Ecto neural progenitor cell (in vitro differentiated cells): ENCODE results near the gene B3GALT6.
"Not testable (repeated sequence)": the region's sequence is repeated elsewhere in the genome, so short reads cannot be mapped to it uniquely, and the experiment has no call there.

Experiments
- DNase-seq: peaks from one replicate; pipeline ENCODE4 v3.0.0-alpha.2; 2018; ENCODE audit warnings: low spot score

Gene B3GALT6

DNA sequence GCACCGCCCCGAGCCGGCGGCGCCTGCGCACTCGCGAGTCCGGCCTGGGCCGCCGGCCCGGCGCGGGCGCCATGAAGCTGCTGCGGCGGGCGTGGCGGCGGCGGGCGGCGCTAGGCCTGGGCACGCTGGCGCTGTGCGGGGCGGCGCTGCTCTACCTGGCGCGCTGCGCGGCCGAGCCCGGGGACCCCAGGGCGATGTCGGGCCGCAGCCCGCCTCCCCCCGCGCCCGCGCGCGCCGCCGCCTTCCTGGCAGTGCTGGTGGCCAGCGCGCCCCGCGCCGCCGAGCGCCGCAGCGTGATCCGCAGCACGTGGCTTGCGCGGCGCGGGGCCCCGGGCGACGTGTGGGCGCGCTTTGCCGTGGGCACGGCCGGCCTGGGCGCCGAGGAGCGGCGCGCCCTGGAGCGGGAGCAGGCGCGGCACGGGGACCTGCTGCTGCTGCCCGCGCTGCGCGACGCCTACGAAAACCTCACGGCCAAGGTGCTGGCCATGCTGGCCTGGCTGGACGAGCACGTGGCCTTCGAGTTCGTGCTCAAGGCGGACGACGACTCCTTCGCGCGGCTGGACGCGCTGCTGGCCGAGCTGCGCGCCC, at the start of gene B3GALT6:
Gene B3GALT6, plus strand, starts transcription at position 30 of the 588 bp plus-strand sequence. Its CDS starts 42 bp downstream, at position 72.
- no peak for DNase-seq

DNA sequence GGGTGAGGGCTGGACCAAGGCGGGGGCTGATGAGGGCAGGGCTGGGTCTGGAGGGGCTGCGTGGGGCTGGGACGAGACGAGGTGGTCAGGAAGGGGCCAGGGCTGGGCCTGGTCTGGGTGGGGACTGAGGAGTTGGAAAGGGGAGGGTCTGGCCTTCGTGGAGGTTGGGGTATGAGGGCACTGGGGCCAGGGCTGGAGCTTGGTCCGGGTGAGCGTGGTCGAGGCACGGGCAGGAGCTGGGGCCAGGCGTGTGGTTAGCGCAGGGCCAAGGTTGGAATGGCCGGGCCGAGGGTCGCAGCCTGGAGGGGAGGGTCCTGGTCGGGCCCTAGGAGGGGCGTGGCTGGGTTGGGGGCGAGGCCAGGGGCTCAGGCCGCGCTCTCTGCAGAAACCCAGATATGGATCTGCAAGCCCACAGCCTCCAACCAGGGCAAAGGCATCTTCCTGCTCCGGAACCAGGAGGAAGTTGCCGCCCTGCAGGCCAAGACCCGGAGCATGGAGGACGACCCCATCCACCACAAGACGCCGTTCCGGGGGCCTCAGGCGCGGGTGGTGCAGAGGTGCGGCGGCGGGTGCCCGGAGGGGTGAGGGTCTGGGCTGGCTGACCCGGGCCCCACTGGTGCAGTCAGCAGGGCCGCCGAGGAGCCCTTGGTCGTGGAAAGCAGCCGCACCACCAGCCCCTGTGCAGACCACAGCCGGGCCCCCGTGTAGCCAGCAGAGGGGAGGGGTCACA, 49.4 kb upstream of the B3GALT6 start:
- no peak for DNase-seq

DNA sequence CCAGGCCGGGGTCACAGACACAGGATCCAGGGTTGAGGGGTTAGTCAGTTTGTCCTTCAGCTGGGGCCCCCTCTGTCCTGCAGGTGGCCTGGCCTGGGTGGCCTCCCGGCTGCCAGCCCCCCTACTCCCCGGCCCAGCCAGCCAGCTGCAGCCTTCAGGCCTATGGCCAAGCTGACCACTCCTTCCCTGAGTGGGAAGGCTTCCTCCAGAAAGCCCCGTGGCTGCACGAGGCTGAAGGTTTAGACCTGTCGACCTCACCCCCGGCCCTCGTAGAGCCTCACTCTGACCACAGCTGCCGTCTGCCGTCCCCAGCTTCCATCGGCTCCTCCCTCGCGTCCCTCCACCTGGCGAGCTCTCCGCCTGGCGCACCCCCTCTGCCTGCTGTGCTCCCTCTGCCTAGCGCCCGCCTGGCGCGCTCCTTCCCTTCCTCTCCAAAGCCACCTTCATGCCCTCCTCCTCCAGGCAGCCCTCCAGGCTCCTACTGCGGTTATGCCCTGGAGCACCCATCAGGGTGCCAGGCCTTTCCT, 48.8 kb upstream of the B3GALT6 start:
- DNase-seq, result no peak

DNA sequence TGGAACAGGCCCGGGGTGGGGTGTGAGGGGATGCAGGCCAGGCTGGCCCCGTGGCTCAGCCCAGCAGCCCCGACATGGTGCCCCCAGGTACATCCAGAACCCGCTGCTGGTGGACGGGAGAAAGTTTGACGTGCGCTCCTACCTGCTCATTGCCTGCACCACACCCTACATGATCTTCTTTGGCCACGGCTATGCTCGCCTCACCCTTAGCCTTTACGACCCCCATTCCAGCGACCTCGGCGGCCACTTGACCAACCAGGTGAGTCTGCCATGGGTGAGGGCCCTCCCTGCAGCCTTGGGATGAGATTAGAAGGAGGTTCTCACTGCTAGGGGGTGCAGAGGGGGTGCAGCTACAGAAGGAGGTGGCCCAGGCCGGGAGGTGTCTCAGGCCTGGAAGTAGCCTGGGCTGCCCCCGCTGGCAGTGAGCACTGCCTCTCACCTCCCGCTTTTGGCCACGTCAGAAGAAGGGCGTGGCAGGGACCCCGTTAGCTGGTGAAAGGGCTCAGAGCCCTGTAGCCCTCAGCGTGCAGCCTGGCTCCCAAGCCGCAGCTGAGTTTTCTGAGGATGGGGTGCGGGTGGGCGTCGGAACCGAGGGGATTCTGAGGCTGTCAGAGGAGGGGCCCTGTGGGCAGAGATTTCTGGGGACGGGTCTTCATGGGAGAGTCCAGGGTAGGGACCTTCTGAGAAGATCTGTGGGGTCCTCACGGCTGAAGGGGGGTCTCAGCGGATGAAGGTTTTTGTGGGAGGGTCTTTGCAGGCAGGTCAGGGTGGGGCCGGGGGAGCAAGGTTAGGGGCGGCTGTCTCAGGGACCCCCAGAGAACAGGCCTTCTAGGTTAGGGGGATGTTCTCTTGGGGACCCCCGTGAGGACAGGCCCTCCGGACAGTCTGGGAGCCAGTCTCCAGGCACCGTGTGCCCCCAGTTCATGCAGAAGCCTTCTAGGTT, 47.9 kb upstream of the B3GALT6 start:
- no peak for DNase-seq

DNA sequence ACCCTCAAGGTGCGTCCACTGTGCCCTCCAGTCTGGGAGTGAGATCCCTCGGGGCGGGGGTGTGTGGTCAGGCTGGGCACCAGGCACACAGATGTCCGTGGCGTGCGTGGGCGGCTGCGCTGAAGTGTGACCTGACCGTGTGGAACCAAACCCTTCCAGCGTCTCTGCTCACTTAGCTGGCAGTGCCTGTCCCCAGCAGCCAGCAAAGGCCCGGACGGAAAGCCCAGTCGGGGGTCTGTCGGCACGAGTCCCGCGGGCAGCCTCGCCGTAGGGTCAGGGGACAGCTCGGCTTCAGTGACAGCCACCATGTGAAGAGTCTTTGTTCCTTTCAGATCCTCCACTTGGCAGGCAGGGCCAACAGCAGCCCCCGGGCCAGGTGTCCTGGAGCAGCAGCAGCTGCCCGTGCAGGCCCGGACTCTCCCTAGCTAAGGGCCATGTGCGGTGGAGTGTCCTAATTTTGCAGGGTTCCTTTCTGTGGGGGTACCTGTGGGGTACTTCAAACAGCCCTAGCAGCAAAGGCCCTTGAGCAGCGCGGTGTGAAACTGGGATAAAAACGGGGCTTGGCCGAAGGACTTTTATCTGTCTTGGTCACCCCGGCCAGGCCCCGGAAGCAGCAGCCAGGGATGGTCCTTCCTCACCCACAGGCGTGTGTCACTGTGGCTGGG, 46.8 kb upstream of the B3GALT6 start:
- no peak for DNase-seq

DNA sequence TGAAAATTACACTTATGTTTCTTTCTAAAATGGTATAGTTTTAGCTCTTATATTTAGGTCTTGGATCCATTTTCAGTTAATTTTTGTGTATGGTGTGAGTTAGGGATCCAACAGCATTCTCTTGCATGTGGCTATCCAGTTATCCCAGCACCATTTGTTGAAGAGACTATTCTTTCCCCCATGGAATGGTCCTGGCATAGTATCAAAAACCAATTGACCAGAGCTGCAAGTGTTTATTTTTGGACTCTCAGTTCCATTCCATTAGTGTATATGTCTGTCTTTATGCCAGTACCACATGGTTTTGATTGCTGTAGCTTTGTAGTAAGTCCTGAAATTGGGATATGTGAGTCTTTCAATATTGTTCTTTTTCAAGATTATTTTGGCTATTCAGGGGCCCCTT, 44.1 kb upstream of the B3GALT6 start:
- DNase-seq, result no peak

DNA sequence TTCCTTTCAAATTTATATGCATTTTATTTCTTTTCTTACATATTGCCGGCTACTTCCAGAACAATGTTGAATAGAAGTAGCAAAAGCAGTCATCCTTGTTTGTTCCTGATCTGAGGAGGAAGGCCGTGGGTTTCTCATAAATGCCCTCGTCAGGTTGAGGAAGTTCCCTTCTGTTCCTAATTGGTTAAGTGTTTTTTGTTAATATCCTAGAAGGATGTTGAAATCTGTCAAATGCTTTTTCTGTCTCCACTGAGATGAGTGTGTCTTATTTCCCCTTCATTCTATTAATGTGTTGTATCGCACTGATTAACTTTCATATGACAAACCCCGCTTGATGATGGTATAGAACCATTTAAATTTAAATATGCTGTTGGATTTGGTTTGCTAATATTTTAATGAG, 42.9 kb upstream of the B3GALT6 start:
- DNase-seq, result no peak

DNA sequence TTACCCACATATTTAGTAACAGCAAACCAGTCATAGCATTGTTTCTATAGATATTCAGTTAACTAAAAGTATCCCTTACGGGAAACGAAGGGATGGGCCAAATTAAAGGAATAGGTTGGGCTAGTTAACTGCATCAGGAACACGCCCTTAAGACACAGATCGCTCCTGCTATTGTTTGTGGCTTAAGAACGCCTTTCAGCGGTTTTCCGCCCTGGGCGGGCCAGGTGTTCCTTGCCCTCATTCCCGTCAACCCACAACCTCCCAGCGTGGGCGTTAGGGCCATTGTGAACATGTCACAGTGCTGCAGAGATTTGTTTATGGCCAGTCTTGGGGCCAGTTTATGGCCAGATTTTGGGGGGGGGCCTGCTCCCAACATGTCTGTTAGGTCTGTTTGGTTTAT, 40.3 kb upstream of the B3GALT6 start:
- DNase-seq, result no peak

DNA sequence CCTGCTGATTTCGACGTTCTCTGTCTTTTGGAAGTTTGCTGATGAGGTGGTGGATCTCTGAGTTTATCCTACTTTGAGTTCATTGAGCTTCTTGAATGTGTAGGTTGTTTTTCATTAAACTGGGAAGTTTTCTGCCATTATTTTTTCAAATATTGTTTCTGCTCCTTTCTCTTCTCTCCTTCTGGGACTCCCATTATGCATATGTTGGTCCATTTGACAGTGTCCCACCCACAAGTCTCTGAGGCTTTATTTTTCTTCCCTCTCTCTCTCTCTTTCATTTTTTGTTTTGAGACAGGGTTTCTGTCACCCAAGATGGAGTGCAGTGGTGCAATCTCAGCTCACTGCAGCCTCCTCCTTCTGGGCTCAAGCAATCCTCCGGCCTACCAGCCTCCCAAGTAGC, 37.3 kb upstream of the B3GALT6 start:
- DNase-seq, result no peak

DNA sequence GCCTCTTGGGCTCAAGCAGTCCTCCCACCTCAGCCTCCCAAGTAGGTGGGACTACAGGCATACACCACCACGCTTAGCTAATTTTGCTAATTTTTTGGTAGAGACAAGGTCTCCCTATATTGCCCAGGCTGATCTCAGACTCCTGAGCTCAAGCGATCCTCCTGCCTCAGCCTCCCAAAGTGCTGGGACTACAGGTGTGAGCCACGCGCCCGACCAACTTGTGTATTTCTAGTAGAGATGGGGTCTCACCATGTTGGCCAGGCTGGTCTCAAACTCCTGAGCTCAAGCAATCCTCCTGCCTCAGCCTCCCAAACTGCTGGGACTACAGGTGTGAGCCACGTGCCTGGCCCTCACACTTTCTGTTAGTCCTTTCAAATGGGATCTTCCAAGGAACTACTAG, 36.3 kb upstream of the B3GALT6 start:
- not testable (repeated sequence) for DNase-seq

DNA sequence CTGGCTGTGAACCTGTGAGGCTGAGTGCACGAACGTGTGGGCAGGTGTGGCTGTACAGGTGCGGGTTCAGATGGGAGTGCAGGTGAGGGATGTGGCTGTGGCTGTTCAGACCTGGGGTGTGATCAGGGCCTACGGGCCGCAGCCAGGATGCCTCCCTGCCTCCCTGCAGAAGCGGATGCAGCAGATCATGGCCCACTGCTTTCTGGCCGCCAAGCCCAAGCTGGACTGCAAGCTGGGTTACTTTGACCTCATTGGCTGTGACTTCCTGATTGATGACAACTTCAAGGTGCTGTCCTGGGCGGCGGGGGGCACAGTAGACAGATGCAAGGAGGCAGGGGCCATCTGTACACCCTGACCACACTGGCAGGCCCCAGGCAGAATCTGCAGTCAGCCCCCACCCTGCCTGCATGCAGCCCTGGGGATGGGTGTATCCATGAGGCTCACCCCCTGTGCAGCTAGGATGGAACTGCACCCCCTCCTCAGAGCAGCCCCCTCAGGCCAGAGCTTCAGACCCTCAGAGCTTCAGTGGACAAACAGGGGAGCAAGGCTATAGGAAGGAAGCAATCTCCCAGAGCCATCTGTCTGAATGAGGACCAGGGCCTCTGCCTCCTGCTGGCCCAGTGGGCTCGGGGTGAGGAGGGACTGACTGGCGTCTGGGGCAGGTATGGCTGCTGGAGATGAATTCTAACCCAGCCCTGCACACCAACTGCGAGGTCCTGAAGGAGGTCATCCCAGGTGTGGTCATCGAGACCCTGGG, 35.4 kb upstream of the B3GALT6 start:
- no peak for DNase-seq

DNA sequence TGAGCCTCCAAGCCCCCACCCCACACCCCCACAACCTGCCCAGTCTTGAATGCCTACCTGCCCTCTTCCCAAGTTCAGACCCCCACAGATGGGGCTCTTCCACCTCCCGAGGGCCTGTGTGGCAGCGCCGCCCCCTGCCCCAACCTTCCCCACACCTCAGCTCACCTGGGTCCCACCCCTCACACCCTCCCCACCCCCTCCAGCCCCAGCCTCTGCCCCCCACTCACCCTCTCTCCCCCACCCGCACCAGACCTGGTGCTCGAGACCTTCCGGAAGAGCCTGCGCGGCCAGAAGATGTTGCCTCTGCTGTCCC, 34.9 kb upstream of the B3GALT6 start:
- DNase-seq, result no peak

DNA sequence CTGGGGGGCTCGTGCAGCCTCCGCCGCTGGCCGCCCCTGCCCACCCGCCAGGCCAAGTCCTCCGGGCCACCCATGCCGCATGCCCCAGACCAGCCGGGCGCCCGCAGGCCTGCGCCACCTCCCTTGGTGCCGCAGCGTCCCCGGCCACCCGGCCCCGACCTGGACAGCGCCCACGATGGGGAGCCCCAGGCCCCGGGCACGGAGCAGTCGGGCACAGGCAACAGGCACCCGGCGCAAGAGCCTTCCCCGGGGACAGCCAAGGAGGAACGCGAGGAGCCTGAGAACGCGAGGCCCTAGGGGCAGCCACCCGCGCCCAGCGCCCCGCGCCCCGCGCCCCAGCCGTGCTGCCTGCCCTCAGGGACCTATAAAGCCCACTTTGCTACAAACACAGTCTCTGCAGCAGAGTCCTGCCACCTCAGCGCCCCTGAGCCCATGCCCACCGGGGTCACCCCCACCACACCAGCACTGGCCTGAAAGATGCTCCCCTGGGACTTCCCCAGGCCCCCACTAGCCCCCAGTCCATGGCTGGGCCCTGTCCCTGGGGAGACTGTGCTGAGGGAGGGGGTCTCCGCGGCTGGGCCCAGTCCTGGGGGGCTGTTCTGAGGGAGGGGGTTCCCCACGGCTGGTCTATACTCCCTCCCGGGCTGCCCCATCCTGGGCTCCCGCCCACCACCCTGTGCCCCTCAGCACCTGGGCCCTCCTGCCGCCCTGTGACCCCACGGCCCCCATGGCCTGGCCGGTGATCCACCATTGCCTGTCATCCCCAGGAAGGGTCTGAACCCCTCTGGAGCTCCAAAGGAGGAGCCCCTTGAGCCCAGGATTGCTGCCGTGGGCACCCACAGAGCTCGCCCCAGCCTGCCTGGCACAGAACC, 34.2 kb upstream of the B3GALT6 start:
- no peak for DNase-seq

DNA sequence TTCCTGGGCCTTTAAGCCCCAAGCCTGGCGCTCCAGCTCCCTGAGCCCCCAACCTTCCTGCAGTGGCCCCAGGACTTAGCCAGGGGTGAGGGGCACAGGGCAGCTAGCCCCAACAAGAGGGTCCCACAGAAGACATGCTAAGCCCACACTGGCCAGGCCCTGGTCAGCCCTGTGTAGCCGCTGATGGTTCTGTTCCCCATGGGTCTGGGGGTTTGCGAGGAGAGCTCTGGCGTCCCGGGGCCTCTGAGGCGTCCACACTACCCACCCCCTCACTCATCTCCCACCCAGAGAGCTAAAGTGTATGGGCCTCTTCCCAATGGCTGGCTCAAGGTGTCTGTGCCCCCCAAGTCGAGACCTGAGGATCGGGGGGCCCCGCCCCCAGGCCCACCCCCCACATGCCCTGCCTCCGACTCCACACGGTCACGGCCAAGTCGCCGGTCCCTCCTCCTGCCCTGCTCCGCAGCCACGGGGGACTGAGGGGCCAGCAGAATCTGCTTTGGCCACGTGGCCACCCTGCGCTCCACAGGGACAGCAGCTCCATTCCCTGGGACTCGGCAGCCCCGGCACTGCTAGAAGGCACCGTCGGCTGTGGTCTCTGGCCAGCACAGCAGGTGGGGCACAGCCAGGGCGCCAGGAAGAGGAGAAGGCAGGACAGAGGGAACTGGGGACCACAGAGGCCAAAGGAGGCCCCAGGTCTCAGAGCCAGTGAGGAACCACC, 33.5 kb upstream of the B3GALT6 start:
- DNase-seq, result no peak

DNA sequence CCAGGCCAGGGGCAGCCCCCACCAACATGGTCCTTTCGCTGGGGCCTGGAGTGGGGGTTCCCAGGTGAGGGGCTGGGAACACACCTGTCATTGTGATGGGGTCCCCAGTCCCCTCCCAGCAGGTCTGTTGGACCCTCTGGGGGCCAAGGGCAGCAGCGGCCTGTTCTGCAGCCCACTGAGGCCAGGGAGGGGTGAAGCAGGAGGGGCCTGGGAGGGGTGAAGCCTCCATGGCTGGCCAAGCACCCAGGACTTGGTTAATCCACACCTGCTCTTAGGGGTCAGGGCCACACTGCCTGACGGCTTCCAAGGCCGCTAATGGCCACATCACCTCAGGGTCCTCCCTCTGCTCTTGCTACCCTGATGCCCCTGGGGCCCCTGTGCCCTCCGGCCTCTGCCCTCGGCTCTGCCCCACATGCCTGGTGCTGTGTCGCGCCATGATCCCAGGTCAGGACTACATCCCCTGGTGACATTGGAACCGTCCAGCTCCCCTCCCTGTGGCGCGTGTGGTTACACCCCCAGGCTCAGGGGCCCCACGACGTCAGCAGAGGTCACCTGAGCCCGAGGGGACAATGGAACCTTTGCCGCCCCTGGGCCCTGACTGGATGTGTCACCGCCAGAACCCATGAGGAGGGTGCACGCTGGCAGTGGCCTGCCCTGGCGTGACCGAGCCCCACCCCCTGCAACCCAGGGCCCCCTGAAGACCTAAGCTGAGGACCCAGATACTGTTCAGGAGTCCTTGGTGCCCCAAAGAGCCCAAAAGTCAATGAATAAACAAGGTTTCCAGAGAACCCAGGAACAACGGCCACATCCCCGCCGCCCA, 32.7 kb upstream of the B3GALT6 start:
- no peak for DNase-seq

DNA sequence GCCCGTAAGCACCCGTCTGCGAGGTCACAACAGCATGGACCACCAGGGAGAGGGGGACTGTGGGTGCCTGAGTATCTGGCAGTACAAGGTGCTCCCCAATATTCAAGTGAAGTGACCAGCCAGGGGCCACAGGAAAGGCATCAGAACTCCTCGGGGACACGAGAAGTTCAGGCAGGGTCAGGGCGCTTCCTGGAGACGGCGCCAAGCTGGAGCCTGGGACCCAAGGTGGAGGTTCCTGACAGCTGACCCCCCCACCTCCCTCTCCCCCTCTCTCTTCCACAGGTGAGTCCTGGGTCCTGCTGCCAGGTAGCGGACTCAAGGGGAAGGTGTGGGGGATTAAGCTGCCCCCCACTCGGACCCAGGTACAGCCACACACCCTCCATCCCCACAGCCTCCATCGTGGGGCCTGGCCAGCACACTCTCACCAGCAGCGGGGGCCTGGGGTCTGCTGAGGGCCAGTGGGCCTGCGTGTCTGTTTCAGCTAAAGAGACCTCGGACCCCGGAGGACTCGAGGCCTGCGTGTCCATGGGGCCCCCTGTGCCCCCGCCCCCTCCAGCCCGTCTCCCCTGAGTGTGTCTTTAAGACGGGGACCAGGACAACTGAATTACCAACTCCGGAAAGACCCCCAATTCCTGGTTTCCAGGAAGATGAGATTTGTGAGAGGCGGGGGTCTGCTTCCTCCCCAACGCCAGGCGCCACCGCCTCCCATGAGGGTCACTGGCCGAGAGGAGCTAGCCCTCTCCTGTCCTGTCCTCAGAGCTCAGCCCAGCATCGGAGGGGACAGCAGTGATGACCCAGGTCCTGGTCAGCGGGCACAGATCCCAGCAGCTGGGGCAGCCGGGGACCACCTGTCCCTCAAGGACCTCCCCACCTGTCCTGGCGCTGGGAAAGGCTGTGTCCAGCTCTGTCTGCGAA, 31.8 kb upstream of the B3GALT6 start:
- no peak for DNase-seq

DNA sequence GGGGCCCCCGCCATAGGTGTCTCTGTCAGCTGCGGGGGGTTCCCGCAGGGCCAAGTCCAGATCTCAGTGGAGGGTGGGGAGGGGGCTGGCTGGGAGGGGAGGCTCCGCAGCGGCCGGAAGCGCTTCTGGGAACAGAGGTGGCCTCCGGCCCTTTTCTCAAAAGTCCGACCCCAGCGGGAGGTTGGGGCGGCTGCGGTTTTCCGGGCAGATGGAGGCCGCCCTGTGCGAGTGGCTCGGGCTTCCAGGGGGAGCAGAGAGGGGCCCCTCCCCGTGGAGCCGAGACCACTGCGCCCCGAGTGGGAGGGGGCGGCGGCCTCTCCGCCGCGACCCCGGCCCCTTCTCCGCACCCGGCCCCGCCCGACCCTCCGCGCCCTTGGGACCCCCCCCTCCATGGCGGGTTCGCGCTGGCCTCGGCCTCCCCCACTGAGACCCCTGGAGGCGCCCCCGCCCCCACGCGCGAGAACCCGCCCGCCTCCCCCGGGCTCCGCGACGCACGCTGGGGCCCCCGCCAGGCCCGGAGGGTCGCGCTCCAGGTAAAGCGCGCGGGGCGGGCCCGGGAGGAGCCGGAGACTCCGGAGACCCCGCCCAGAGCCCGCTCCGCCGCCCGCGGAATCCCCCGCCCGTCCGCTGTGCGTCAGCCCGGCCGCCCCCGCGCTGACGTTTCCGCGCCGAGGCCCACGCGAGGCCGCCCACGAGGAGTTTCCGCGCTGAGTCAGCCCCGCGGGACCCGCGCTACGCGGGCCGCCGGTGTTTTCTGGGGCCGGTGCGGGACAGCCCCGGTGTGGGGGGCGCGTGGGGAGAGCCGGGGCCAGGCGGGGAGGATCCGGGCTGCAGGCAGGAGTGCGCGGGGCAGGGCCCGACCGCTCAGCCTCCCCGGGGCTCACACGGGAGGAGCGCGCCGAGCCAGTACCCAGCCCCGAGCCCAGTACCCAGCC, 30.9 kb upstream of the B3GALT6 start:
- DNase-seq, result no peak
